Hepatocyte (in vitro differentiated cells): ENCODE data around the gene EGLN3.

Experiments
- EZH2 ChIP-seq: fragments of 200-600 bp; sonication (generic); IDR thresholded peaks from 2 replicates; pipeline ENCODE4 v1.6.1; 2016; ENCODE audit warnings: antibody characterized with exemption, mild to moderate bottlenecking, borderline replicate concordance
- EZH2phosphoT487 ChIP-seq: fragments of 200-600 bp; sonication (generic); IDR thresholded peaks from one replicate; pipeline ENCODE4 v1.6.1; 2018; ENCODE audit warnings: antibody characterized with exemption, mild to moderate bottlenecking, low read depth, moderate library complexity; ENCODE audit not compliant: unreplicated experiment, severe bottlenecking
- TF ChIP-seq, protein P1 (sequence below): fragments of 200-600 bp; sonication (generic); IDR thresholded peaks from 2 replicates; pipeline ENCODE4 v1.5.1; 2016; ENCODE audit warnings: antibody characterized with exemption, mild to moderate bottlenecking; ENCODE audit not compliant: poor library complexity

DNA sequence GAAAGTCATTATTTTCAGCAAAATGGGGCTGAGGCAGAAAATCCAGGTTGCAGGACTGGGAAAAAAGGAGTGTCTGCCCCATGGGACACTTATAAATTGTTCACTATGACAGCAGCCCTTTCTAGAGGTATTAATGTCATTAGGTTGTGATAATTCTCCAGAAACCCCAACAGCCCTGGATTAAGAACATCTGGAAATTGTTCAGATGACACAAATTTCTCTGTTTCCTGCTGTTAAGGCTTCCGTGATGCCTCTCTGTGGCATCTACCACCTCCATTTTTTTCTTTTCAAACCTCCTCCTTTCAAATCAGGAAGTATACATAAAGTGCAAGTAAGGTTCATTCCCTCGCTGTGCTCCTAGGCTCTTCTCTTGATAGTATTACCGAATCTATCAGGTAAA is 25.6 kb downstream of the EGLN3 start:
- TF ChIP-seq, protein P1, sequence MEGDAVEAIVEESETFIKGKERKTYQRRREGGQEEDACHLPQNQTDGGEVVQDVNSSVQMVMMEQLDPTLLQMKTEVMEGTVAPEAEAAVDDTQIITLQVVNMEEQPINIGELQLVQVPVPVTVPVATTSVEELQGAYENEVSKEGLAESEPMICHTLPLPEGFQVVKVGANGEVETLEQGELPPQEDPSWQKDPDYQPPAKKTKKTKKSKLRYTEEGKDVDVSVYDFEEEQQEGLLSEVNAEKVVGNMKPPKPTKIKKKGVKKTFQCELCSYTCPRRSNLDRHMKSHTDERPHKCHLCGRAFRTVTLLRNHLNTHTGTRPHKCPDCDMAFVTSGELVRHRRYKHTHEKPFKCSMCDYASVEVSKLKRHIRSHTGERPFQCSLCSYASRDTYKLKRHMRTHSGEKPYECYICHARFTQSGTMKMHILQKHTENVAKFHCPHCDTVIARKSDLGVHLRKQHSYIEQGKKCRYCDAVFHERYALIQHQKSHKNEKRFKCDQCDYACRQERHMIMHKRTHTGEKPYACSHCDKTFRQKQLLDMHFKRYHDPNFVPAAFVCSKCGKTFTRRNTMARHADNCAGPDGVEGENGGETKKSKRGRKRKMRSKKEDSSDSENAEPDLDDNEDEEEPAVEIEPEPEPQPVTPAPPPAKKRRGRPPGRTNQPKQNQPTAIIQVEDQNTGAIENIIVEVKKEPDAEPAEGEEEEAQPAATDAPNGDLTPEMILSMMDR, result no peak
- TF ChIP-seq EZH2 (no peak), EZH2phosphoT487 (no peak)
